ENCODE results near the gene TNFRSF1B.

TNFRSF1B gene

GRCh38 chr1:12155328-12155727 lies 11.5 kb upstream of the TNFRSF1B start:
- no peak for FAIRE-seq
- DNase-seq (ENCODE audit: insufficient read length, low spot score), result no peak

GRCh38 chr1:12157366-12158231 lies 9.2 kb upstream of the TNFRSF1B start:
- FAIRE-seq, result no peak
- no peak for DNase-seq (ENCODE audit: insufficient read length, low spot score)

GRCh38 chr1:12158357-12159092 lies 8.3 kb upstream of the TNFRSF1B start:
- no peak for FAIRE-seq

GRCh38 chr1:12159816-12160215 lies 7.0 kb upstream of the TNFRSF1B start:
- FAIRE-seq (no peak), DNase-seq (ENCODE audit: insufficient read length, low spot score) (no peak)

More at GRCh38 chr1:12158357-12159092, 8.3 kb upstream of the TNFRSF1B start:
- no peak for DNase-seq (ENCODE audit: insufficient read length, low spot score)

- DNase-seq (ENCODE audit: insufficient read length, low spot score), result no peak
Observed at GRCh38 chr1:12161324-12161661, 5.5 kb upstream of the TNFRSF1B start.

GRCh38 chr1:12161662-12162458 lies 4.9 kb upstream of the TNFRSF1B start:
- peak; percentile 81 for DNase-seq (ENCODE audit: insufficient read length, low spot score)
- FAIRE-seq, result peak; percentile 74

More at GRCh38 chr1:12161324-12161661, 5.5 kb upstream of the TNFRSF1B start:
- no peak for FAIRE-seq

- DNase-seq (ENCODE audit: insufficient read length, low spot score) (no peak), FAIRE-seq (no peak)
Observed at GRCh38 chr1:12162459-12163137, 4.2 kb upstream of the TNFRSF1B start.

- FAIRE-seq, result no peak
- DNase-seq (ENCODE audit: insufficient read length, low spot score), result no peak
Observed at GRCh38 chr1:12163210-12163609, 3.6 kb upstream of the TNFRSF1B start.

- FAIRE-seq, result no peak
- no peak for DNase-seq (ENCODE audit: insufficient read length, low spot score)
Observed at GRCh38 chr1:12164210-12164609, 2.6 kb upstream of the TNFRSF1B start.

- FAIRE-seq, result no peak
- no peak for DNase-seq (ENCODE audit: insufficient read length, low spot score)
Observed at GRCh38 chr1:12165342-12165741, 1.4 kb upstream of the TNFRSF1B start.

- DNase-seq (ENCODE audit: insufficient read length, low spot score), result no peak
- no peak for FAIRE-seq
Observed at GRCh38 chr1:12167493-12168429, 970 bp downstream of the TNFRSF1B start.

GRCh38 chr1:12168451-12169160 lies 1.8 kb downstream of the TNFRSF1B start:
- FAIRE-seq (no peak), DNase-seq (ENCODE audit: insufficient read length, low spot score) (no peak)

GRCh38 chr1:12169442-12170135 lies 2.8 kb downstream of the TNFRSF1B start:
- DNase-seq (ENCODE audit: insufficient read length, low spot score), result no peak

GRCh38 chr1:12170263-12170671 lies 3.5 kb downstream of the TNFRSF1B start:
- DNase-seq (ENCODE audit: insufficient read length, low spot score), result no peak
- no peak for FAIRE-seq

More at GRCh38 chr1:12169442-12170135, 2.8 kb downstream of the TNFRSF1B start:
- FAIRE-seq, result no peak

- DNase-seq (ENCODE audit: insufficient read length, low spot score), result no peak
- no peak for FAIRE-seq
Observed at GRCh38 chr1:12171206-12172041, 4.6 kb downstream of the TNFRSF1B start.

- DNase-seq (ENCODE audit: insufficient read length, low spot score), result no peak
- FAIRE-seq, result no peak
Observed at GRCh38 chr1:12172042-12172851, 5.5 kb downstream of the TNFRSF1B start.
